Left lung (tissue), 10 donors: ENCODE results near the gene PLXNA2. TPM values are rescaled to one million over a fixed set of nuclear protein-coding genes. Genes with fewer than 3 reads are reported as not detected.

ENCODE experiments used
- ATAC-seq: fragments of 200-7000 bp; cut with Tn5 transposase; one replicate; pipeline ENCODE4 v1.9.1; 2020; ENCODE audit warnings: moderate library complexity
- DNase-seq, 4 donors: peaks; one replicate each; pipeline ENCODE4 v3.0.0-alpha.2; 2013 to 2020
- H3K27ac ChIP-seq, 2 donors: fragments of 200-600 bp; sonication (generic) in 1 of 2; one replicate each; pipeline versions ENCODE4 v1.5.0 to v1.8.0; 2020 to 2021
- H3K27me3 ChIP-seq, 2 donors: fragments of 200-600 bp; sonication (generic) in 1 of 2; one replicate each; pipeline versions ENCODE4 v1.5.0 to v1.8.0; 2020 to 2021
- H3K36me3 ChIP-seq, 2 donors: fragments of 200-600 bp; sonication (generic) in 1 of 2; one replicate each; pipeline versions ENCODE4 v1.5.0 to v1.8.0; 2020 to 2021
- H3K4me1 ChIP-seq, 2 donors: fragments of 200-600 bp; one replicate each; pipeline ENCODE4 v1.8.0; 2021
- H3K4me3 ChIP-seq, 2 donors: fragments of 200-600 bp; sonication (generic) in 1 of 2; one replicate each; pipeline versions ENCODE4 v1.5.0 to v1.8.0; 2020 to 2021; ENCODE audit warnings: mild to moderate bottlenecking in 1 of 2
- H3K9me3 ChIP-seq, 2 donors: fragments of 200-600 bp; sonication (generic) in 1 of 2; one replicate each; pipeline versions ENCODE4 v1.5.0 to v1.8.0; 2020 to 2021
- CTCF ChIP-seq, 2 donors: fragments of 200-600 bp; sonication (generic) in 1 of 2; IDR thresholded peaks; one replicate each; pipeline versions ENCODE4 v1.5.0 to v1.8.0; 2021; ENCODE audit warnings: antibody characterized with exemption in 2 of 2
- intact Hi-C, 2 donors: fragments of 100-400 bp; cut with DNase I; formaldehyde crosslinking; loops; one replicate each; pipeline versions ENCODE4 v1.11.2 to v1.14.2; 2022
- polyA plus RNA-seq, 6 donors: library from polyadenylated mRNA; unstranded; fragments of 120-200 nt; gene quantifications; one replicate each; pipeline ENCODE4 v1.2.1, GENCODE V29; 2013; ENCODE audit not compliant: insufficient read length in 6 of 6
- total RNA-seq, 2 donors: library from RNA; stranded (reverse); fragmentation: NEBNext Ultra II Directional; extraction: Animal tissue kit (Norgen Biotek cat#: 25700); gene quantifications; one replicate each; pipeline ENCODE4 v1.2.1, GENCODE V29; 2021
- donor health status: DM: no; HTN: yes; CAD: no.
- donor health status: DM: no; HTN: no; CAD: no.

PLXNA2 gene
- total and polyA plus RNA-seq, 8 donors, result 21.4 to 92.8 (median 34.0) TPM

GRCh38 chr1:208093046-208093445 is 151.1 kb downstream of the PLXNA2 start:
- H3K27ac ChIP-seq, result no peak overlapping the region
- no peaks in the 10 kb centered on the region for H3K27me3 ChIP-seq
- peaks cover 0 to 13% of the 10 kb centered on the region in 2 donors for H3K4me1 ChIP-seq
- DNase-seq, result no peak
- H3K36me3 ChIP-seq, result peaks cover 0 to 86% of the 10 kb centered on the region in 2 donors
- TF ChIP-seq CTCF (IDR thresholded peaks at IDR 0.05), result no peak
- ATAC-seq, result no peak
- no peaks in the 10 kb centered on the region for H3K9me3 ChIP-seq
- intact Hi-C loops, result no loop called here
- H3K4me3 ChIP-seq, result no peak overlapping the region

- intact Hi-C loops, result no loop called here
- Histone ChIP-seq H3K36me3 (peaks cover 0 to 66% of the 10 kb centered on the region in 2 donors), H3K27ac (no peak overlapping the region), H3K4me1 (peaks cover 5 to 21% of the 10 kb centered on the region in 2 donors), H3K27me3 (no peaks in the 10 kb centered on the region), H3K9me3 (no peaks in the 10 kb centered on the region), H3K4me3 (no peak overlapping the region)
- no peak for DNase-seq
- no peak for TF ChIP-seq CTCF (IDR thresholded peaks at IDR 0.05)
- ATAC-seq, result no peak
Measured at GRCh38 chr1:208090388-208091301, 153.5 kb downstream of the PLXNA2 start.

- Histone ChIP-seq H3K27me3 (no peaks in the 10 kb centered on the region), H3K9me3 (no peaks in the 10 kb centered on the region), H3K4me3 (no peak overlapping the region), H3K4me1 (peaks cover 5 to 21% of the 10 kb centered on the region in 2 donors), H3K36me3 (peaks cover 0 to 59% of the 10 kb centered on the region in 2 donors), H3K27ac (no peak overlapping the region)
- DNase-seq (no peak), ATAC-seq (no peak)
- TF ChIP-seq CTCF (IDR thresholded peaks at IDR 0.05), result no peak
- intact Hi-C loops, result no loop called here
Measured at GRCh38 chr1:208089761-208090370, 154.3 kb downstream of the PLXNA2 start.

DNA sequence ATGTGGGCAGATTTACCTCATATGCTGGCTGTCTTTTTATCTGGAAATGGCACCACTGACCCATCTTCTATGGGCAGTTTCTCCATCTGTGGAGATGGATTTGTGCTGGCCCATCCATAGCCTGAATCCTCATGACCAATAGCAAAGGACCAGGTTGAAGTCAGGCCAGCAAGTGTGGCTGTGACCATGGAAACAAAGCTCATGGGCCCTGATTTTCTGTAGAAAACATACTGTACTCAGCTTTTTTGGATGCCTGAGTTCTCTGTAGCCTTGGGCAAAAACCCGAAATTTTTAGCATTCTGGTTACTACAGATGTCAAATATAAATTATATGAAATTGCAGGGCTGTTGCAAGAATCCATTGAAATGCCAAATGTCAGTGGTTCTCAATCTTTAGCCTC is 155.0 kb downstream of the PLXNA2 start:
- Histone ChIP-seq H3K4me3 (no peak overlapping the region), H3K4me1 (peaks cover 5 to 21% of the 10 kb centered on the region in 2 donors), H3K36me3 (peaks cover 0 to 59% of the 10 kb centered on the region in 2 donors), H3K27me3 (no peaks in the 10 kb centered on the region), H3K9me3 (no peaks in the 10 kb centered on the region), H3K27ac (no peak overlapping the region)
- no peak for ATAC-seq
- TF ChIP-seq CTCF (IDR thresholded peaks at IDR 0.05), result no peak
- intact Hi-C loops, result no loop called here
- DNase-seq, result no peak

GRCh38 chr1:208088319-208088718 is 155.9 kb downstream of the PLXNA2 start:
- no peak for DNase-seq
- Histone ChIP-seq H3K27me3 (no peaks in the 10 kb centered on the region), H3K36me3 (peaks cover 0 to 62% of the 10 kb centered on the region in 2 donors), H3K27ac (no peak overlapping the region), H3K4me1 (peaks cover 5 to 21% of the 10 kb centered on the region in 2 donors), H3K9me3 (no peaks in the 10 kb centered on the region), H3K4me3 (no peak overlapping the region)
- intact Hi-C loops, result no loop called here
- no peak for ATAC-seq
- no peak for TF ChIP-seq CTCF (IDR thresholded peaks at IDR 0.05)
